ENCODE results near the gene MORN4.

MORN4 gene

DNA sequence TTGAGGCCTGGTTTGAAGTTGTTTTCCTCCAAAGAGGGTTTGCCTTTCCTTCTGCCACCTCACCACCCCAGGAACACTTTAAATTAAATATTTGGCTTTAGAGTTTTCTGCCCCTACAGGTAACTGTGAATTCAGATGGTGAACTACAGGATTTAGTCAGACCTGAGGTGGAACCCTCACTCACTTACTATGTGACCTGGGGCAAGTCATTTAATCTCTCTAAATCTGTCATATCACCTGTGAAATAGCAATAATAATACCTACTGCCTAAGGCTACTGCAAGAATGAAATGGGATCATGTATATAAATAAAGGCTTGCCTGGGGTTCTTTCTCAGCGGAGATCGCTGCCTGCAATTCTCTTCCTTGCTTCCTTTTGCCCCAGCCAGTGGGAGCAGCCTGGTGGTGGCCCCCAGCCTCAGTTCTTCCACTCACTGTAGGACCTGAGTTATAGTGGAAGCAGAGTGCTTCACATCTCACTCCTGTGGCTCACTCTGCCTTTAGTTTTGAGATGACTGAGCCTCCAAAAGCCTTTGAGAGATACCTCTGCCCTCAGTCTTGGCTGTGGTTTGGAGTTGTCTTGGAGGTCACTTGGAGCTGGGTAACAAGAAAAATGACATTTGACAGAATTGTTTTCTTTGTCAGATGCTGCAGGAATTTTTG, 66.8 kb downstream of the MORN4 start:
- no peaks in the 10 kb centered on the region for H3K9me3 ChIP-seq (ENCODE audit: severe bottlenecking)
- DNase-seq (ENCODE audit: low spot score) (no peak), ATAC-seq (ENCODE audit: low read depth) (peak; percentile 35; the same call in 2 of the 3 replicates)
- TF ChIP-seq, protein P1, sequence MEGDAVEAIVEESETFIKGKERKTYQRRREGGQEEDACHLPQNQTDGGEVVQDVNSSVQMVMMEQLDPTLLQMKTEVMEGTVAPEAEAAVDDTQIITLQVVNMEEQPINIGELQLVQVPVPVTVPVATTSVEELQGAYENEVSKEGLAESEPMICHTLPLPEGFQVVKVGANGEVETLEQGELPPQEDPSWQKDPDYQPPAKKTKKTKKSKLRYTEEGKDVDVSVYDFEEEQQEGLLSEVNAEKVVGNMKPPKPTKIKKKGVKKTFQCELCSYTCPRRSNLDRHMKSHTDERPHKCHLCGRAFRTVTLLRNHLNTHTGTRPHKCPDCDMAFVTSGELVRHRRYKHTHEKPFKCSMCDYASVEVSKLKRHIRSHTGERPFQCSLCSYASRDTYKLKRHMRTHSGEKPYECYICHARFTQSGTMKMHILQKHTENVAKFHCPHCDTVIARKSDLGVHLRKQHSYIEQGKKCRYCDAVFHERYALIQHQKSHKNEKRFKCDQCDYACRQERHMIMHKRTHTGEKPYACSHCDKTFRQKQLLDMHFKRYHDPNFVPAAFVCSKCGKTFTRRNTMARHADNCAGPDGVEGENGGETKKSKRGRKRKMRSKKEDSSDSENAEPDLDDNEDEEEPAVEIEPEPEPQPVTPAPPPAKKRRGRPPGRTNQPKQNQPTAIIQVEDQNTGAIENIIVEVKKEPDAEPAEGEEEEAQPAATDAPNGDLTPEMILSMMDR (IDR thresholded peaks at IDR 0.05; ENCODE audit: poor library complexity, severe bottlenecking), result no peak
- no peaks in the 10 kb centered on the region for H3K36me3 ChIP-seq (ENCODE audit: low read depth)
- no peak overlapping the region for H3K4me3 ChIP-seq (ENCODE audit: severe bottlenecking)
- H3K27me3 ChIP-seq (ENCODE audit: insufficient read depth, poor library complexity, severe bottlenecking), result no peaks in the 10 kb centered on the region
- peak overlapping the region; percentile 37 for H3K27ac ChIP-seq (ENCODE audit: poor library complexity, severe bottlenecking)
- H3K4me1 ChIP-seq (ENCODE audit: insufficient read depth, poor library complexity, severe bottlenecking), result peaks cover 18% of the 10 kb centered on the region

GRCh38 chr10:97564776-97565175, 68.5 kb downstream of the MORN4 start:
- no peaks in the 10 kb centered on the region for H3K9me3 ChIP-seq (ENCODE audit: severe bottlenecking)
- no peak overlapping the region for H3K27ac ChIP-seq (ENCODE audit: poor library complexity, severe bottlenecking)
- peaks cover 6% of the 10 kb centered on the region for H3K4me1 ChIP-seq (ENCODE audit: insufficient read depth, poor library complexity, severe bottlenecking)
- H3K36me3 ChIP-seq (ENCODE audit: low read depth), result no peaks in the 10 kb centered on the region
- TF ChIP-seq, protein P1 (IDR thresholded peaks at IDR 0.05; ENCODE audit: poor library complexity, severe bottlenecking), result no peak
- H3K4me3 ChIP-seq (ENCODE audit: severe bottlenecking), result no peak overlapping the region
- no peak for DNase-seq (ENCODE audit: low spot score)
- no peak for ATAC-seq (ENCODE audit: low read depth)
- H3K27me3 ChIP-seq (ENCODE audit: insufficient read depth, poor library complexity, severe bottlenecking), result no peaks in the 10 kb centered on the region

Data from RWPE2 (cell line).